HUES48 (cell line): ENCODE measurements around the gene B3GNT4.

Experiments
- H3K27ac ChIP-seq: one replicate; pipeline ENCODE4 v1.7.0; 2013; ENCODE audit warnings: low read depth, low read length, inconsistent platforms
- H3K27me3 ChIP-seq: 2 replicates; pipeline ENCODE4 v1.6.1; 2013; ENCODE audit warnings: mild to moderate bottlenecking, low read length; ENCODE audit not compliant: control insufficient read depth, insufficient read depth
- H3K36me3 ChIP-seq: 2 replicates; pipeline ENCODE4 v1.6.1; 2013; ENCODE audit warnings: low read length; ENCODE audit not compliant: control insufficient read depth, insufficient read depth
- H3K4me1 ChIP-seq: 2 replicates; pipeline ENCODE4 v1.6.1; 2013; ENCODE audit warnings: mild to moderate bottlenecking, low read length; ENCODE audit not compliant: control insufficient read depth, insufficient read depth
- H3K4me3 ChIP-seq: 2 replicates; pipeline ENCODE4 v1.5.1; 2013; ENCODE audit warnings: mild to moderate bottlenecking, low read depth, low read length
- H3K9ac ChIP-seq: 2 replicates; pipeline ENCODE4 v1.6.1; 2013; ENCODE audit warnings: mild to moderate bottlenecking, low read depth, low read length, moderate library complexity
- H3K9me3 ChIP-seq: 2 replicates; pipeline ENCODE4 v1.6.1; 2013; ENCODE audit warnings: low read length; ENCODE audit not compliant: control insufficient read depth, insufficient read depth

B3GNT4 gene

DNA sequence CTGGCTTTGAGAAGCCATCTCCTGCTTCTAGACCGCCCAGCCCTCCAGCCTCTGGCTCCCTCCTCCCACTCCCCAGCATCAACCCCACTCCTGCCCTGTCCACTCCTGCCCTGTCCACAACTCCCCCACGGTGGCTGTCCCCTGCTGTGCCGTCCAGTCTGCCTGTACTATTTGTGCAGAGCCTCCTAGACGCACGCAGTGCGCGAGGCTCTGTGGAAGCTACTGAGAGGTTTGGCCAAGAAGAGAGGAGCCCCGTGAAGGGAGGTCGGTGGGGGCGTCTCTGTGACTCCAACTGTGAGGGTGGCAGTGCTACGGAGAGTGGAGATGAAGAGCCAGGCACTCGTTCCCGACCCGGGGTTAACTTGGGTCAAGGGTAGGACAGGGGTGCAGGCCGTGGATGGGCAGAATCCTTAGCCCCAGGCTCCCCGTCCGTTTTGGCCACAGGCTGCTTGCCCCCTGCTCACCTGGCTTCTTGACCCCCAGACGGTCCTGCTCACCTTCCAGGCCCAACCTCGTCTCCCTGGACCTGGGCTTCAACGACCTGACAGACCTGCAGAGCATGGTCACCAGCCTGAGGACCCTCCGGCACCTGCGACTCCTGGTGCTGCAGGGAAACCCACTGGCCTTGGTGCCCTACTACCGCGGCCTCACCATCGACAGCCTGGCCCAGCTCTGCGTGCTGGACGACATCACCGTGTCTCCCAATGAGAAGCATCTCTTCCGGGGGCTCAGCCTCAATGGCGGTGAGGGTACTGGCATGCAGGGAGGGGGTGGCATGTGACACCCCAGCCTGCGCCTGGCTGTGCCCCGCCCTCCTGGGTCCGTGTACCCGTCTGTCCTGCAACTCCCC, 13.7 kb upstream of the B3GNT4 start:
- H3K27me3 ChIP-seq = no peaks in the 10 kb centered on the region
- H3K4me3 ChIP-seq = no peak overlapping the region
- no peak overlapping the region for H3K27ac ChIP-seq
- H3K4me1 ChIP-seq = no peaks in the 10 kb centered on the region
- H3K36me3 ChIP-seq = no peaks in the 10 kb centered on the region
- H3K9ac ChIP-seq = no peak overlapping the region
- H3K9me3 ChIP-seq = no peaks in the 10 kb centered on the region

DNA sequence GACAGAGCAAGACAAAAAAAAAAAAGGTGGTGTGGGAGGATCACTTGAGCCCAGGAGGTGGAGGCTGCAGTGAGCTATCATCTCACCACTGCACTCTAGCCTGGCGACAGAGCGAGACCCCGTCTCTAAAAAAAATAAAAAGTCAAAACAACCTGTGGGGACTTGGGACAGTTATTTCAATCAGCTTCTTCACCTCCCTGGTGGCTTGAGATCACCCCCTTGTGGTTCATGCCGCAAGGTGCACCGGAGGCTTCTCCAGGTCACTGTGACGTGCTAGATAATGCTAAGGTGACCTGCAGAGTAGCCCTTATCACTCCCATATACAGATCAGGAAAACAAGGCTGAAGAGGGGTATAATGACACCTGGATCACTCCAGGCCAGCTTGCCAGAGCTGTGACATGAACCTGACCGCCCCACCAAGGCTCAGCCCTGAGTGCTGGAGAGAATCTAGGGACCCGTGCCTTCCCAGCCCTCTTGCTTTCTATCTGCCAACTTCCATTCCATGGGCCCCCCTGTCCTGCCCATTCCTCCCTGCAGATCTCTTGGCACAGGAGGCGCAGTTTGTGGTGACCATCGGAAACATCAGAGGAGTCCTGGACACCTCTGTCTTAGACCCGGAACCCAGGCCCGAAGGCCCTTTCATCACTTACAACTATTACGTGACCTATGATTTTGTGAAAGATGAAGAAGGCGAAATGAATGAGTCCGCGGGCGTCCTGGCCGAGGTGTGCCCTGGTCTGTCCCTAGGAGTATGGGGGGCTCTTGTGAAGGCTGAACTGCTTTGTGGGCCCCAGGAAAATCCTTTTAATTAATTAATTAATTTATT, 12.5 kb upstream of the B3GNT4 start:
- Histone ChIP-seq H3K9me3 (no peaks in the 10 kb centered on the region), H3K9ac (no peak overlapping the region), H3K4me3 (no peak overlapping the region), H3K36me3 (no peaks in the 10 kb centered on the region), H3K27me3 (no peaks in the 10 kb centered on the region), H3K27ac (no peak overlapping the region), H3K4me1 (no peaks in the 10 kb centered on the region)

DNA sequence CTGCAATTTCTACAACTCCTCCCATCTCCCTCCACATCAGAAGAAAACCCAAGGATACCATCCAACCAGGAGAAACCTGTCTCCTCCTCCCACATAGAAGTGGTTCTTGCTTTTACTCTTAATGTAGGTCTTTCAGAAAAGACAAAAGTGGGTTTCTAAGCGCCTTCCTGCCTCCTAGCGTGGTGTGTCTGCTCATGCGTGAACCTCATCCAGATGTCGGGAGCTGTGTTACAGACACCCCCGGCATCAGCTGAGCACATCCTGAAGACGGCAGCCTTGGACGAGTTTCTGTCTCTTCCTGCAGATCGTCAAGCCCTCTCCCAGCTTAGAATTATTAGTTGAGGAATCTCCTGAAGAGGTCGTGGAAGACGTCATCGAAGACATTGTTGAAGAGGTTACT, 11.1 kb upstream of the B3GNT4 start:
- Histone ChIP-seq H3K9me3 (no peaks in the 10 kb centered on the region), H3K27me3 (no peaks in the 10 kb centered on the region), H3K9ac (no peak overlapping the region), H3K36me3 (no peaks in the 10 kb centered on the region), H3K4me3 (no peak overlapping the region), H3K27ac (no peak overlapping the region), H3K4me1 (no peaks in the 10 kb centered on the region)

DNA sequence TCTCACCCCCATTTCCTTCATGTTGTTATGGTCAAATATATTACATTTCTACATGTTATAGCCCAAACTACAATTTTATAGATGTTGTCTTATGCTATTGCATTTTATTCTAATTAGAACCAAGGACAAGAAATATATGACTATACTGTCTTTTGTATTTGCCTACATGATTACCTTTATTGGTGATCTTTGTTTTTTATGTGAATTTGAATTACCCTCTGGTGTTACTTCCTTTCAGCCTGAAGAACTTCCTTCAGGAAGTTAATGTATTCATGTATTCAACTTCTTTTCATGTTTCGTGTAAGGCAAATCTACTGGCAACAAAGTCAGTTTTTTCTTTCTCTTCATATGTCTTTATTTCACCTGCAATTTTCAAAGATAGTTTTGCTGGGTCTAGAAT, 8.7 kb upstream of the B3GNT4 start:
- H3K4me1 ChIP-seq = no peaks in the 10 kb centered on the region
- H3K9me3 ChIP-seq = no peaks in the 10 kb centered on the region
- H3K4me3 ChIP-seq = no peak overlapping the region
- no peaks in the 10 kb centered on the region for H3K27me3 ChIP-seq
- H3K27ac ChIP-seq = no peak overlapping the region
- H3K36me3 ChIP-seq = no peaks in the 10 kb centered on the region
- H3K9ac ChIP-seq = no peak overlapping the region

DNA sequence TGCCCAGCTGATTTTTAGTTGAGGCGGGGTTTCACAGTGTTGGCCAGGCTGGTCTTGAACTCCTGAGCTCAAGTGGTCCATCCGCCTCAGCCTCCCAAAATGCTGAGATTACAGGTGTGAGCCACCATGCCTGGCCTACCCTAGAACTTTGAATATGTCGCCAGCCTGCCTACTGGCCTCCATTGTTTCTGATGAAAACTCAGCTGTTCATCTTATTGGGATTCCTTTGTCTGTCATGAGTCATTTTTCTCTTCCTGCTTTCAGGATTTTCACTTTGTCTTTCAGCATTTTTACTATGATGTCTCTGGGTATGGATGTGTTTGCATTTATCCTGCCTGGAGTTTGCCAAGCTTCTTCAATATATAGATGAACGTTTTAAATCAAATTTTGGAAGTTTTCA, 8.1 kb upstream of the B3GNT4 start:
- Histone ChIP-seq H3K4me1 (no peaks in the 10 kb centered on the region), H3K4me3 (no peak overlapping the region), H3K36me3 (no peaks in the 10 kb centered on the region), H3K9me3 (no peaks in the 10 kb centered on the region), H3K27me3 (no peaks in the 10 kb centered on the region), H3K9ac (no peak overlapping the region), H3K27ac (no peak overlapping the region)

DNA sequence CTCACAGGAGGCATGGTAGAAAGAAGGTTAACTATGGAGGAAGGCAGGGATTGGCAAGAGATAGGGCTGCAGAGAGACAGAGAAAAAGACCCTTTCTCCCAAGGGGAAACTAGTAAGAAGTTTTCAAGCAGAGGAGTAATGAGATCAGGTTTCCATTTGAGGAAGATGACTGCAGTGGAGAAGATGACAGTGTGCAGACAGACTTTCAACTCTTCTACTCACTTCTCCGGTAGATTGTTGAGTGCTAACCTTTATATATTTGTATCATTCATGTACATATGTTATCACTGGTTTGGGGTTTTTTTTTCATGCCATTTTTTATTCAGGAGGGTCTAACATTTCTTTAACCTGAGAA, 5.9 kb upstream of the B3GNT4 start:
- Histone ChIP-seq H3K27me3 (peaks cover 8% of the 10 kb centered on the region), H3K4me1 (no peaks in the 10 kb centered on the region), H3K27ac (no peak overlapping the region), H3K9me3 (no peaks in the 10 kb centered on the region), H3K4me3 (no peak overlapping the region), H3K36me3 (no peaks in the 10 kb centered on the region), H3K9ac (no peak overlapping the region)

DNA sequence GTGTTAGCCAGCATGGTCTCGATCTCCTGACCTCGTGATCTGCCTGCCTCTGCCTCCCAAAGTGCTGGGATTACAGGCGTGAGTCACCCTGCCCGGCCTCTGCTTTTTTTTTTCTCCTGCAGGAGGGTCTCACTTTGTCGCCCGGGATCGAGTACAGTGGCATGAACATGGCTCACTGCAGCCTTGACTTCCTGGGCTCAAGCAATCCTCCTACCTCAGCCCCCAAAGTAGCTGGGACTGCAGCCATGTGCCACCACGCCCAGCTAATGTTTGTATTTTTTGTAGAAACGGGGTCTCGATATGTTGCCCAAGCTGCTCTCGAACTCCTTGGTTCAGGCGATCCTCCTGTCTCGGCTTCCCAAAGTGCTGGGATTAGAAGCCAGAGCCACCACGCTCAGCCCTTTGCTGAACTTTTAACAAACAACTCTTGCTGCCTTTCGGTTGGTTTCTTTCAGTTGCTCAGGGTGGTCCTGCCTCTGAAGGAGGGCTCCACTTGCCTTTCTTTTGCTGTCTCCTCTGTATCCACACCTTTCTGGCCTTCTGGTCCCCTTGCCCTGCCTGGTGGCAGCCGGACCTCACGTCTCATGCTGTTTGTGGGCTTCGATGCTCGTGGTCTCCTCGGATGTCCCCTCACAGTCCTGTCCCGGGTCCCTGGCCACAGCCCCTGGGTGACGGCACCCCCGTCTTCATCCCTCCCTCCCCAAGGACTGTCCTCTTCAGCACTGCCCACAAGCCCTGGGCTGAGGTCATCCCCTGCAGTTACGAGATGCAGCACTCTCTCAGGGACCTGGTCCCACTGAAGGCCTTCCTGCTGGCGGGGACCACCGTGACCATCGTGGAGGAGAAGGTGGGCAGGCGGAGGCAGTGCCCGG, 3.8 kb upstream of the B3GNT4 start:
- Histone ChIP-seq H3K27ac (no peak overlapping the region), H3K9me3 (no peaks in the 10 kb centered on the region), H3K27me3 (peaks cover 27% of the 10 kb centered on the region), H3K4me1 (no peaks in the 10 kb centered on the region), H3K9ac (no peak overlapping the region), H3K4me3 (no peak overlapping the region), H3K36me3 (no peaks in the 10 kb centered on the region)

DNA sequence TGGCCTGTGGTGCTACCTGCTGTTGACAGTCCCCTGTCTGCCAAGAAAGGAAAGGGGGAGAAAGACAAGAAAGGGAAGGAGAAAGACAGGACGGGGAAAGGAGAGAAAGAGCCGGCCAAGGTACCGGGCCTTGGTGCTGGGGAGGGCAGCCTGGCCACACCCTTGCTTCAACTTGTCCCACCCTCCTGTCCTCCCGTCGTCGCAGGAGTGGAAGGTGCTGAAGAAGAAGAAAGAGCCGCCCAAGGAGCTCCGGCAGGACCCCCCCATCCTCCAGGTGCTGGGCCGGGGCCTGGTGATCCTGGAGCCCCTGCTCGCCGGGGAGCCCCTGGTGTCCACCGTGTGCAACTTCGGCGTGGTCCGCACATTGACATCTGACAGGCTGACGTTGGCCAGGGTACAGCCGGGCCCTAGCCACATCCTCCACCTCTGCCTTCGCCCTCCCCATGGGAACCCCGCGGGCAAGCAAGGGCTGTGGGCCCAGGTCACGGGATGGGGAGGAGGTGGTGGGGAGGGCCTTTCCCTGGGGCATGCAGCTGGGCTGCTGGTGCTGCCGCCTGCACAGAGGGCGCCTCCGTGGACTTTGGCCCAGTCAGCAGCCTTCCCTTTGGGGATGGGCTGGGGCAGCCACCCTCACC, 2.9 kb upstream of the B3GNT4 start:
- H3K4me1 ChIP-seq = 0 out of 2 replicates have a peak, but pooled peaks cover 3% of the 10 kb centered on the region
- no peak overlapping the region for H3K27ac ChIP-seq
- H3K9me3 ChIP-seq = no peaks in the 10 kb centered on the region
- peaks cover 36% of the 10 kb centered on the region for H3K27me3 ChIP-seq
- no peaks in the 10 kb centered on the region for H3K36me3 ChIP-seq
- no peak overlapping the region for H3K4me3 ChIP-seq
- H3K9ac ChIP-seq = no peak overlapping the region

DNA sequence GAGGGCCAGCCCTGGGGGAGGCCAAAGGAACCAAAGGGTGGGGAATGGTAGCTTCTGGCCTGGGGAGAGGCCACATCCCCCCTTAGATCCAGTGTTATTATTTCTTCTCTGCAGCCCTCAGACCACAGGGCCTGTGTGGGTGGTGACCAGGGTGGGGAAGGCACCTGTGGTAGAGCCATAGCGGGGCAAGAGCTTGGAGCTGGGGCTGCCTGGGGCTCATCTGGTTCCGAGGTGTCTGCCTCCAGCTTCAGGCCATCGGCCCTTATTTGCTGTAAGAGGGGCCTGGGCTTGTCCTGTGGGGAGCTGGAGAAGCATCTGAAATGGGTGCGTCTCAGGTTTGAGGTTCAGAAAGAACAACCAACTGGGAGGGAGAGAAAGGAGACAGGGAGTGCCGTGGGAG, 2.1 kb upstream of the B3GNT4 start:
- H3K36me3 ChIP-seq = no peaks in the 10 kb centered on the region
- H3K27me3 ChIP-seq = peaks cover 44% of the 10 kb centered on the region
- no peak overlapping the region for H3K27ac ChIP-seq
- no peak overlapping the region for H3K4me3 ChIP-seq
- 0 out of 2 replicates have a peak, but pooled peaks cover 3% of the 10 kb centered on the region for H3K4me1 ChIP-seq
- no peaks in the 10 kb centered on the region for H3K9me3 ChIP-seq
- no peak overlapping the region for H3K9ac ChIP-seq

DNA sequence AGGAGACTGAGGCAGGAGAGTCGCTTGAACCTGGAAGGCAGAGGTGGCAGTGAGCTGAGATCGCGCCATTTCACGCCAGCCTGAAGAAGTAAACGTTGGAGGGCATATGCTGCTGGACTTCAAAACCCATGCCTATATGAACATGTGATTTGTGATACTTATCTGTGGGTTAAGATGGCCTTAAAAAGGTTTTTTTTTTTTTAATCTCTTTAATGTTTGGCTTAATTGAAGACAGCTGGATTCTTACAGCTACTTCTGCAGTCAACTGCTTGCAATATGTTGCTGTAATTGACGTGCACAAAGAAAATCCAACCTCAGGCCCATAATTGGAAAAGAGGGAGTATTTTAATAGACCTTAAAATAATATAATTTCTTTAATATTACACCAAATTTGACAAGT, 1.5 kb upstream of the B3GNT4 start:
- Histone ChIP-seq H3K27me3 (peaks cover 46% of the 10 kb centered on the region), H3K4me1 (0 out of 2 replicates have a peak, but pooled peaks cover 3% of the 10 kb centered on the region), H3K9ac (no peak overlapping the region), H3K27ac (no peak overlapping the region), H3K9me3 (no peaks in the 10 kb centered on the region), H3K4me3 (no peak overlapping the region), H3K36me3 (peaks cover 3% of the 10 kb centered on the region)
